Stimulated activated CD4-positive, alpha-beta T cell treated with anti-CD3 and anti-CD28 coated beads, Interleukin-2, amount 100 ng/mL, for 48 hours (primary cell): Measurements from ENCODE around the gene MELTF.
"Not testable (repeated sequence)": the region's sequence is repeated elsewhere in the genome, so short reads cannot be mapped to it uniquely, and the experiment has no call there.

Experiments used
- DNase-seq, 2 donors: peaks; one replicate each; pipeline ENCODE4 v3.0.0-alpha.2; 2020

MELTF gene

GRCh38 chr3:197029511-197030167 lies at the start of gene MELTF:
Gene MELTF (minus strand): TSS chr3:197029817. CDS start chr3:197029702, 115 bp downstream.
- peak; percentile 76 to 86 for DNase-seq

DNA sequence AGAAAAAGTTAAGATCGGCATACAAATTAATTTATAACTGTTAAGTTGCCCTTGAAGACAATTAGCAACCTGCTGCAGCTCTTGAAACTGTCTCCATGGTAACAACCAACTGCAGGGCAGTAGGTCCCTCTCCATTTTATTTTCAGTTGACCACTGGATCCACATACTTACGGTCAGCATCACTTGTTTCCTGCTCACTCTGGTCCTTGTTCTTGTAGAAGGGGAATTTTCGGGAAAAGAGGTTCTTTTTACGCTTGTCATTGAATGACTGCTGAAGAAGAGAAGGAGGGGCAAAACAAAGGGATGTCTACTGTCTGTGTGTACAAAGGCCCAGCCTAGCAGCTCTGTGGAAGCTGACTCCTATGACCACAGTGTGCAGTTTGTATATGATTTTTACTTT lies 46.8 kb upstream of the MELTF start:
- no peak for DNase-seq

- no peak for DNase-seq
Measured at GRCh38 chr3:197068077-197068476, 38.5 kb upstream of the MELTF start.

GRCh38 chr3:197064771-197065170 lies 35.2 kb upstream of the MELTF start:
- no peak for DNase-seq

- DNase-seq: no peak
Measured at GRCh38 chr3:197062446-197062845, 32.8 kb upstream of the MELTF start.

- DNase-seq: not testable (repeated sequence)
Measured at GRCh38 chr3:197051637-197052036, 22.0 kb upstream of the MELTF start.

DNA sequence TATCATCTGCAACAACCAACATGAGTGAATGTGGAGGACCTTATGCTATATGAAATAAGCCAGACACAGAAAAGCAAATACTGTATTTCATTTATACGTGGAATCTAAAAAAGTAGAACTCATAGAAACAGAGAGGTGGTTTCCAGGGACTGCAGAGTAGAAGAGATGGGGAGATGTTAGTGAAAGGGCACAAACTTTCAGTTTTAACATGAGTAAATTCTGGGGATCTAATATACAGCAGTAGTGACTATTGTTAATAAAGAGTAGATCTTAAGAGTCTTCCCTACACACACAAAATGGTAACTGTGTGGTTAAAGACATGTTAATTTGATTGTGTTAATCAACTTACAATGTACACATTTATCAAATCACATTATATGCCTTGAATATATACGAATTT lies 20.9 kb upstream of the MELTF start:
- no peak for DNase-seq

GRCh38 chr3:197042539-197042938 lies 12.9 kb upstream of the MELTF start:
- no peak for DNase-seq

DNA sequence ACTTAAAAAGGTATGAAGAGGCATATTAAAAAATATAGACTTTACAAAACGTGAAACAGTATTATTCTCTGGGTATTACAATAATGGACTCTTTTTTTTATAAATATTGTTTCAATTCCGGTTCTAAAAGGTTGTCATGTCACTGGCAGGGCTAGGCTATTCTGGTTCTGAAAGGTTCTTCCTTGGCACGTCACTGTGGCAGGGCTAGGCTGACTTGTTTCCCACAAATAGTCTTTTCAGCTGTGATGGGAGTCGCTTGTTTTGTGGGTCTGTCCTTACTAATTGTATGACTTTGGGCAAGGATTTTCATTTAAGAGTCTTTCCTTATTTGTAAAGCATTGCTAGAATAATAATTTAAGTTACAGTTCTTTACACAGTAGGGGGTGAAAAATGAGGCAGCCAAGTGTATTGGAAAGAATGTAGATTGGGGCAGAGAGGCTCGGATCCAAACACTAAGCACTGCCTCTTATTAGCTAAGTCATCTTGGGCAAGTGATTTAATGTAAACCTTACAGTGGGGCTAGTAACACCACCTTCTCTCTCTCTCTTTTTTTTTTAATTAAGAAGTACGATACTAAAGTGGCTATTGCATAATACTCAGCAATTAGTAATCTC lies 12.4 kb upstream of the MELTF start:
- DNase-seq: no peak

DNA sequence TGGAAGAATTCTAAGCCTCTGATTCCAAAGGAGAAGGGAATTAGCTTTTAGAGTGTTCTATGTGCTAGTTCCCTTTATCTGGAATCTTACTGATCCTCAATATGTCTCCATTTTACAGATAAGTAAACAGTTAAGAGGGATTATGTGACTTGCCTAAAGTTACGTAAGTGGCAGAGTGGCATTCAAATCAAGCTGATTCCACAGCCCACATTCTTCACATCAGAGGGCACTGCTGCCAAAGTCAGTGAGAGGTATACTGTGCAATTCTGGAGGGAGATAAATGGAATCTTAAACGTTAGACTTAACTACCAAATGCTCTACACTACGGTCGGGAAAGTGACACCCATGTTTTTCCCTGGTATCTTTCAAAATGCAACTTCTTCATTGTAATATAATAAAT lies 11.0 kb upstream of the MELTF start:
- DNase-seq: no peak

GRCh38 chr3:197038679-197039462 lies 9.3 kb upstream of the MELTF start:
- no peak for DNase-seq

GRCh38 chr3:197035577-197035976 lies 6.0 kb upstream of the MELTF start:
- DNase-seq: no peak

DNA sequence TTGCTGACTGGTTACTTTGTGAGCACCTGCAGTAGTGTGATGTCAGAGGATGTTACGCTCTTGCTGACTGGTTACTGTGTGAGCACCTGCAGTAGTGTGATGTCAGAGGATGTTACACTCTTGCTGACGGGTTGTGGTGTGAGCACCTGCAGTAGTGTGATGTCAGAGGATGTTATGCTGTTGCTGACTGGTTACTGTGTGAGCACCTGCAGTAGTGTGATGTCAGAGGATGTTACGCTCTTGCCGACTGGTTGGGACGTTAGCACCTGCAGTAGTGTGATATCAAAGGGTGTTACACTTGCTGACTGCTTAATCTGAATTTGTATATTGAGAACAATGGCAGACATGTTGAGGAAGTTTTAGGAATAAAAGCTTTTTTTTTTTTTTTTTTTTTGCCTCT lies 5.2 kb upstream of the MELTF start:
- not testable (repeated sequence) for DNase-seq

DNA sequence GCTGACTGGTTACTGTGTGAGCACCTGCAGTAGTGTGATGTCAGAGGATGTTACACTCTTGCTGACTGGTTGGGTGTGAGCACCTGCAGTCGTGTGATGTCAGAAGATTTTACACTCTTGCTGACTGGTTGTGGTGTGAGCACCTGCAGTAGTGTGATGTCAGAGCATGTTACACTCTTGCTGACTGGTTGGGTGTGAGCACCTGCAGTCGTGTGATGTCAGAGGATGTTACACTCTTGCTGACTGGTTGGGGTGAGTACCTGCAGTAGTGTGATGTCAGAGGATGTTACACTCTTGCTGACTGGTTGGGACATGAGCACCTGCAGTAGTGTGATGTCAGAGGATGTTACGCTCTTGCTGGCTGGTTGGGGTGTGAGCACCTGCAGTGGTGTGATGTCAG lies 4.1 kb upstream of the MELTF start:
- not testable (repeated sequence) for DNase-seq

- DNase-seq: peak; percentile 28 to 43
Measured at GRCh38 chr3:197031315-197032285, 2.0 kb upstream of the MELTF start.

GRCh38 chr3:197030379-197031314 lies 1.0 kb upstream of the MELTF start:
- no peak for DNase-seq

DNA sequence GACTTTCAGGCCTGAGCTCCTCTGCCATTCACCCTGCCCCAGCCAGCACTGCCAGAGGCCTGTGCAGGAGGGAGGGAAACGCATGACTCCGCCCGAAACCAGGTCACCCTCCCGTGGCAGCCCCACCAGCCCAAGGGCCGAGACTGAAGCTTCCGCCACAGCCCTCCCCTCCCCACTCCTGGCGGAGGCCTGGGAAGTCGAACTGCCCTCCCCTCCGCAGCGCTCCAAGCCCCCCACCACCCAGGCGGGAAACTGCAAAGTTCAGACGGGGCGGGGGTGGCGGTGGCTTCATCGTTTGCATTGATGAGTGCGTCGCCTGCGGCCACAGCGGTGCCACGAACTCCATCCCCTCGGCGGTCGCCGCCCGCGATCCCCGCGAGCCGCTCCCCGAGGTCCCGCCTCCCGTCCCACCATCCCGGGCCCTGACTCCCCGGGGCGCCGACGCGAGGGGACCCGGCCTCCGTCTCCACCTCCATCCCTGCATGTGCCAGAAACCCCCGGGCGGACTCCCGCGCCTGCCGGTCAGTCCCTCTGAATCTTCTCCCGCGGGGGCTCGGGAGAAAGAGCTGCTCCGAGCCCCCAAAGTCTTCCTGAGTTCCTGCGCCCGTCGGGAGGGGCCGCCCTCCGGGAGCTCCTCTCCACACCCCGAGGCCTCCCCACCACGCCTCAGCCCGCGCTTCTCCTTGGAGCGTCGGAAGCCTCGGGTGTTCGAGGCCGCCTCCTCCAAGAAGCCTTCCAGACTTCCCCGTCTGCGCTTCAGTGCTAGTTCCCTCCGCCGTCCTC lies 698 bp downstream of the MELTF start:
- DNase-seq: no peak

DNA sequence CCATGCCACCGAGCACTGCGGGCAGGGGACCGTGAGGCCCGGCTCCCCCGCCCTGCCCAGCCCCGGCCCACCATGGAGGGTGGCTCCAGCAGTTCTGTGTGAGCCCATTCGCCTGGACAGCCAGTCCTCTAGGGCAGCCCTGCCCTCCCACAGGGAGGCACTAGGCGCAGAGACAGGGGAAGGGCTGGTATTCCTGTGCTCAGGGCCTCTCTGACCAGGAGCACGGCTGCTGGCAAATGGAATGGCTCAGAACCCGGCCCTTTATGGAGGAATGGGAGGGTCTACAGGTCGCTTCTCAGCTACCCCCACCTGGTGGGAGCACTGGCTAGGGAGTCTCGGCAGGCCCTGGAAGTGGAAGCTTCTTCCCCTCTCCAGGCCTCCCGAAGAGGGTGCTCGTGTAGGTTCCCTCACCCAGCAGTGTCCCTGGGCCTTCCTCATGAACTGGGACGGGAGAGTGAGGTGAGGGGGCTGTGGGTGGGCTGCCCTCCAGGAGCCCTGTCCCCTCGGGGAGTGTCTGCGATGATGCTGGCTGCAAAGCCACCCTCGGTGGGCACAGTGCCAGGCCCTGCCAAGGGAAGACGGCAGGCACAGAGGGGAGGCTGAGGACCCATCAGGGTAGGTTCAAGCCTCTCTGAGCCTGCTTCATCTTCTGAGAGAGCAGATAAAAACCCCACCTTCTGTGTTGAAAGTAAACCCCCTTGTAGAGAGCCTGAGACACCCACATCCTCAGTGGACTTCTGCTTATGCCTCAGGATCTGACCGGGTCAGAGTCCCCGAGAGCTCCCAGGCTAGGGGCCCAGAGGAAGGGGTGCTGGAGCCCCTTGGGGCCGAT lies 1.5 kb downstream of the MELTF start:
- DNase-seq: no peak

GRCh38 chr3:197027151-197027895 lies 2.3 kb downstream of the MELTF start:
- DNase-seq: no peak
